Lung (tissue), 12 donors: Measurements from ENCODE around the gene GRAMD1B. TPM values are rescaled to one million over a fixed set of nuclear protein-coding genes. Genes with fewer than 3 reads are reported as not detected.

Experiments used
- ATAC-seq: fragments of 200-7000 bp; cut with Tn5 transposase; one replicate; pipeline ENCODE4 v1.9.1; 2020; ENCODE audit warnings: moderate number of reproducible peaks; ENCODE audit not compliant: insufficient read depth, low FRiP score
- DNase-seq, 3 donors: peaks; one replicate each; pipeline ENCODE4 v3.0.0-alpha.2; 2013 to 2017
- H3K27ac ChIP-seq, 2 donors: one replicate each; pipeline ENCODE4 v1.5.1; 2013; ENCODE audit warnings: mild to moderate bottlenecking in 2 of 2, moderate library complexity in 2 of 2, control low read depth in 1 of 2, inconsistent platforms in 1 of 2, low read depth in 1 of 2, low read length in 1 of 2
- H3K27me3 ChIP-seq, 3 donors: one replicate each; pipeline ENCODE4 v1.5.1; 2013; ENCODE audit warnings: low read length in 2 of 3; ENCODE audit not compliant: control insufficient read depth in 3 of 3, insufficient read depth in 3 of 3
- H3K36me3 ChIP-seq, 4 donors: one replicate each; pipeline ENCODE4 v1.5.1; 2013; ENCODE audit warnings: low read length in 4 of 4, mild to moderate bottlenecking in 1 of 4, moderate library complexity in 1 of 4; ENCODE audit not compliant: control insufficient read depth in 4 of 4, insufficient read depth in 4 of 4
- H3K4me1 ChIP-seq, 5 donors: one replicate each; pipeline ENCODE4 v1.5.1; 2013; ENCODE audit warnings: low read length in 5 of 5, mild to moderate bottlenecking in 2 of 5, moderate library complexity in 1 of 5; ENCODE audit not compliant: control insufficient read depth in 5 of 5, insufficient read depth in 5 of 5
- H3K4me3 ChIP-seq: one replicate; pipeline ENCODE4 v1.5.1; 2013; ENCODE audit warnings: mild to moderate bottlenecking, control low read depth, moderate library complexity
- H3K9ac ChIP-seq, 2 donors: one replicate each; pipeline ENCODE4 v1.5.1; 2013; ENCODE audit warnings: low read length in 2 of 2, control low read depth in 1 of 2; ENCODE audit not compliant: insufficient read depth in 1 of 2
- H3K9me3 ChIP-seq, 4 donors: one replicate each; pipeline ENCODE4 v1.5.1; 2013; ENCODE audit warnings: low read length in 3 of 4, mild to moderate bottlenecking in 1 of 4, moderate library complexity in 1 of 4; ENCODE audit not compliant: control insufficient read depth in 4 of 4, insufficient read depth in 3 of 4
- CTCF ChIP-seq: IDR thresholded peaks from 2 replicates; pipeline ENCODE4 v1.5.1; 2012; ENCODE audit warnings: mild to moderate bottlenecking; ENCODE audit errors: control extremely low read depth, extremely low read depth
- WGBS, 2 donors: extraction: QIAGEN DNeasy Blood & Tissue Kit; methylation state at CpG; one replicate each; pipeline ENCODE4 v1.1.7; 2013; 5-methylcytosine and 5-hydroxymethylcytosine counted together
- polyA plus RNA-seq, 2 donors: library from polyadenylated mRNA; stranded (reverse); fragments of 200-250 nt; gene quantifications; one replicate each; pipeline ENCODE4 v1.2.1, GENCODE V29; 2013
- total RNA-seq, 2 donors: library from RNA; depleted of rRNA in 1 of 2; stranded (reverse); fragments of >200 nt in 1 of 2; gene quantifications; one replicate each; pipeline ENCODE4 v1.2.1, GENCODE V29; 2014 to 2021
- donor health status: control.
- donor health status: control.
- donor health status: Bipolar disorder and iron deficiency.
- donor health status: healthy.
- donor health status: DM: yes; HTN: yes; CAD: no.

GRAMD1B gene
- total and polyA plus RNA-seq, 4 donors = 1.4 to 6.0 (median 3.3) TPM

- no peak overlapping the region for H3K27ac ChIP-seq
- H3K9ac ChIP-seq = no peak overlapping the region
- peaks cover 0 to 3% (median 0%) of the 10 kb centered on the region in 4 donors for H3K9me3 ChIP-seq
- H3K4me3 ChIP-seq = no peak overlapping the region
- H3K4me1 ChIP-seq = peaks cover 0 to 21% (median 0%) of the 10 kb centered on the region in 5 donors
- no peak for ATAC-seq
- H3K27me3 ChIP-seq = no peaks in the 10 kb centered on the region
- 75 to 85% methylated on average over 14 of the region's 14 CpGs for WGBS, 2 donors
- no peak for TF ChIP-seq CTCF
- no peaks in the 10 kb centered on the region for H3K36me3 ChIP-seq
- peak in 2 of 3 donors; percentile 29 to 33 for DNase-seq
Observed at GRCh38 chr11:123588117-123588863, 158.2 kb downstream of the GRAMD1B start.

- no peak overlapping the region for H3K27ac ChIP-seq
- H3K27me3 ChIP-seq = no peaks in the 10 kb centered on the region
- no peak for ATAC-seq
- no peak for DNase-seq
- no peak overlapping the region for H3K9ac ChIP-seq
- no peak for TF ChIP-seq CTCF
- H3K36me3 ChIP-seq = no peaks in the 10 kb centered on the region
- H3K4me3 ChIP-seq = no peak overlapping the region
- peaks cover 0 to 3% (median 0%) of the 10 kb centered on the region in 4 donors for H3K9me3 ChIP-seq
- H3K4me1 ChIP-seq = peaks cover 0 to 21% (median 0%) of the 10 kb centered on the region in 5 donors
- WGBS, 2 donors = 96 to 97% methylated on average over 5 of the region's 5 CpGs
Observed at GRCh38 chr11:123588864-123589262, 158.8 kb downstream of the GRAMD1B start.

GRCh38 chr11:123590296-123590912 lies 160.3 kb downstream of the GRAMD1B start:
- Histone ChIP-seq H3K9ac (no peak overlapping the region), H3K4me1 (peaks cover 0 to 21% (median 0%) of the 10 kb centered on the region in 5 donors), H3K9me3 (peaks cover 0 to 3% (median 0%) of the 10 kb centered on the region in 4 donors), H3K36me3 (no peaks in the 10 kb centered on the region), H3K27me3 (no peaks in the 10 kb centered on the region), H3K27ac (no peak overlapping the region), H3K4me3 (no peak overlapping the region)
- DNase-seq = peak; percentile 27 to 45 (median 37)
- TF ChIP-seq CTCF = no peak
- no peak for ATAC-seq
- 63 to 68% methylated on average over 11 of the region's 11 CpGs for WGBS, 2 donors
